GM12865 (cell line): ENCODE measurements around the gene TNIP1.

ENCODE experiments used
- DNase-seq: peaks from one replicate; pipeline ENCODE4 v3.0.0; 2010; ENCODE audit warnings: low read depth
- H3K4me3 ChIP-seq: 2 replicates; pipeline ENCODE4 v1.5.1; 2011; ENCODE audit warnings: mild to moderate bottlenecking, low read depth, low read length, control low read depth
- TF ChIP-seq, protein P1 (sequence below): IDR thresholded peaks from 2 replicates; pipeline ENCODE4 v1.5.1; 2011; ENCODE audit warnings: low read length, control low read depth, low read depth, inconsistent platforms; ENCODE audit not compliant: insufficient read depth; ENCODE audit errors: missing control alignments

TNIP1 gene

DNA sequence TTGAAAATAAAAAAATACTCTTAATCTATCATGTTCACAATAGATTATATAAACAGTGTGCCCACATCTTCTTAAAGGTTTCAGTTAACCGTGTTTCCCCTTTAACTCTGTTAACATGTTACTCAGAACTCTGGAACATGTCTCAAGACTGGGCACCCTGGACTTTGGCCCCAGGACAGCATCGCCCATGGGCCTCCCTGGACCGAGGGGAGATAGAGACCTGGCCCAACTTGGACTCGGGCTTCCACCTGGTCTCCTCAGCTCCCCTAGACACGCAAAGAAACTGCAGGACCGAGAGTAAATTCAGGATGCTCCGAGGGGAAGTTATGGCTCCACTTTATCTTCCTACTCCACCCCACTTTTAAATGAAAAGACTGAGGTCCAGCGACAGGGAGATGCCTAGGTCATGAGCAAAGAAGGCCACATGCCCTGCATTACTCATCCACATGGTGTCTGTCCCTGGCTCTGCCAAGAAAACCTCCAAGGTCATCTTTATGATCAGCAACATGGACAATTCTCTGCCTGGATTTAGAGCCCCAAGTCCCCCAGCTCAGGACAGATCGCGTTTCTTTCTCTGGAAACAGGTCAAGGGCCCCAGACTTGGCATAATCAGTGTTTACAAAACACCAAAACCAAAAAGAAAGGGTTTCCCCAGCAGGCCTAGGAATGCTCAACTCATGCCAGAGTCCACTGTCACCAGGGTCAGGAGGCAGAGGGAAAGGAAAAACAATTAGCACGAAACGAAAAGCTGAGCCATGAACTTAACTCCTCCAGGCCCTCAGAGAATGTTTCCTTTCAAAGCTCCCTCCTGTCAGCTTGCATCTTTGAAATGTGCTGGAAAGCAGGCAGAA is 43.0 kb downstream of the TNIP1 start:
- TF ChIP-seq, protein P1, sequence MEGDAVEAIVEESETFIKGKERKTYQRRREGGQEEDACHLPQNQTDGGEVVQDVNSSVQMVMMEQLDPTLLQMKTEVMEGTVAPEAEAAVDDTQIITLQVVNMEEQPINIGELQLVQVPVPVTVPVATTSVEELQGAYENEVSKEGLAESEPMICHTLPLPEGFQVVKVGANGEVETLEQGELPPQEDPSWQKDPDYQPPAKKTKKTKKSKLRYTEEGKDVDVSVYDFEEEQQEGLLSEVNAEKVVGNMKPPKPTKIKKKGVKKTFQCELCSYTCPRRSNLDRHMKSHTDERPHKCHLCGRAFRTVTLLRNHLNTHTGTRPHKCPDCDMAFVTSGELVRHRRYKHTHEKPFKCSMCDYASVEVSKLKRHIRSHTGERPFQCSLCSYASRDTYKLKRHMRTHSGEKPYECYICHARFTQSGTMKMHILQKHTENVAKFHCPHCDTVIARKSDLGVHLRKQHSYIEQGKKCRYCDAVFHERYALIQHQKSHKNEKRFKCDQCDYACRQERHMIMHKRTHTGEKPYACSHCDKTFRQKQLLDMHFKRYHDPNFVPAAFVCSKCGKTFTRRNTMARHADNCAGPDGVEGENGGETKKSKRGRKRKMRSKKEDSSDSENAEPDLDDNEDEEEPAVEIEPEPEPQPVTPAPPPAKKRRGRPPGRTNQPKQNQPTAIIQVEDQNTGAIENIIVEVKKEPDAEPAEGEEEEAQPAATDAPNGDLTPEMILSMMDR = no peak
- no peak for DNase-seq
- no peak overlapping the region for H3K4me3 ChIP-seq

DNA sequence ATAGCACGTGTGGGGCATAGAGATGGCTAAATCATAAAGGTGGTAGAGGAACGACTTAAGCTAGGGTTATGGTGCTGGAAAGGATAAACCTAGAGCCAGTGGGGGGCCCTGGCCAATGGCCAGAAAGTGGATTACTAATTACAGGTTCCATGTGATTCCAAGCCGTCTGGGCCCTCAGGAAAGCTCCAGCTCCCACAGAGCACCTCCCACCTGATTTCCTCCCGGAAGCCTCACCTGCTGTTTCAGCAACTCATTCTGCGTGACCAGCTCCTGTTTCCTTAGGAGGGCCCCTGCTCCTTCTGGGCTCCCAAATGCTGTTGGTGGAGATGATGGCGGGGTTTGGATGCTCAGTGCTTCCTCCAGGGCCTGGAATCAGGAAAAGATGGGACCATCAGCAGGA is 44.3 kb downstream of the TNIP1 start:
- no peak for DNase-seq
- TF ChIP-seq, protein P1 = no peak
- H3K4me3 ChIP-seq = no peak overlapping the region

DNA sequence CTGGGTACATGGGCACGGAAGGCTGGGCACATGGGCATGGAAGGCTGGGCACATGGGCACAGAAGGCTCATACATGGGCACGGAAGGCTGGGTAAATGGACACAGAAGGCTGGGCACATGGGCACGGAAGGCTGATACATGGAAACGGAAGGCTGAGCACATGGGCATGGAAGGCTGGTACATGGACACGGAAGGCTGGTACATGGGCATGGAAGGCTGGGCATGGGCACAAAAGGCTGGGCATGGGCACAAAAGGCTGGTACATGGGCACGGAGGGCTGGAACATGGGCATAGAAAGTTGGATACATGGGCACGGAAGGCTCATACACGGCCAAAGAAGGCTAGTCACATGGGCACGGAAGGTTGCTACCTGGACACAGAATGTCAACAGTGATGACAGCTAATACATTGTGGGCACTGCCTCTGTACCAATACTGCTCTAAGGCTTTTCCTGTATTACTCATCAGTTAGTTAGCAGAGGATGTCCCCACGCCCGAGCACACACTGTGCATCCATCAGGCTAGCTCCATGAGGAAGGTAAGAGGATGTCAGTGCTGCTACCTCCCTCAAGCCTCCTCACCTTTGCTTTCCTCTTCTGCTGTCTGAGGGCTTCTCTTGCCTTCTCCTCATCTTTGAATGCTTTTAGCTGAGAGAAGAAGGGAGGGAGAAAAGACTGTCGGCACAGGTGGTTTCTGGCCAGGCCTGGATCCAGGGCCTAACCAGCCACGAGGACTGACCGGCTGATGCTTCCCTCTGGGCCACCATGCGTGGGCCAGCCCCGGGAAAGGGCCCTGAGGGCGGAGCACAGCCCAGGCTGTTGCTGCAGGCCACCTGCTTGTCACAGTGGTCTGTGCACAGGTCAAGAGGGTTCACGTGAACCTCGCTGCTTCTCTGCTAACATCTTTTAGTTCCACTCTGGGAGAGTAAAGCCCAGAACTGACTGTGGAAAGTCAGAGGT is 46.1 kb downstream of the TNIP1 start:
- DNase-seq = no peak
- TF ChIP-seq, protein P1 = no peak
- no peak overlapping the region for H3K4me3 ChIP-seq

DNA sequence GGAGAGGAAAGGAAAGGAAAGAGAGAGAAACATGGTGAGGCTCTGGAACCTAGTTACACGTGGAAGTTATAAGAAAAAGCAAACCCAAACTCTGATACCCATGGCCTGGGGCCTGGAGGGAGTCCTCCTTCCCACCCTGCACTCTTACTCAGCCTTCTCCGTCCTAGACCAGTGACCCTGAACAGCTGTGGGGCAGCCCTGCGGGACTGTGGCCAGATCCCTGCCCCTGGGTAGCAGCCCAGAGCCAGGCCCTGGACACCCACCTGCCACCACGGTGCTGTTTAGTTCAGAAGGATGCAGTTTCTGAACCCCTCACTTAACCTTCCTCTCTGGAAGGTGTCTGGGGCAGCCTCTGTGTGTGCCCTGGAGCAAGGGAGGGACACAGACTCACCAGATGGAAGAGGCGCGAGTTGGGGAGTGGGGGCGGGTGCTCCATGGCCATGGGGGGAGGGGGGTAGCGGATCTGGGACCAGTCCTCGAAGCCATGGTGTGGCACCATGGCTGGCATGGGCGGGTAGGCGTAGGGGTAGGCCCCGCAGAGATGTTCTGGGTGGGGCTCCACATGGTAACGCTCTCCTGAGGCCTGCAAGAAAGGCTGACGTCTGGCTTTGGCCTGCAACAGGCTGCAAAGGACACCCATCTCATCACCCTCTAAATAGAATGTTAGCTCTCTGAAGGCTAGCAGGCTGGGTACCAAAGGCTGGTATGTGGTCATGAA is 47.5 kb downstream of the TNIP1 start:
- TF ChIP-seq, protein P1 = no peak
- no peak overlapping the region for H3K4me3 ChIP-seq
- no peak for DNase-seq

DNA sequence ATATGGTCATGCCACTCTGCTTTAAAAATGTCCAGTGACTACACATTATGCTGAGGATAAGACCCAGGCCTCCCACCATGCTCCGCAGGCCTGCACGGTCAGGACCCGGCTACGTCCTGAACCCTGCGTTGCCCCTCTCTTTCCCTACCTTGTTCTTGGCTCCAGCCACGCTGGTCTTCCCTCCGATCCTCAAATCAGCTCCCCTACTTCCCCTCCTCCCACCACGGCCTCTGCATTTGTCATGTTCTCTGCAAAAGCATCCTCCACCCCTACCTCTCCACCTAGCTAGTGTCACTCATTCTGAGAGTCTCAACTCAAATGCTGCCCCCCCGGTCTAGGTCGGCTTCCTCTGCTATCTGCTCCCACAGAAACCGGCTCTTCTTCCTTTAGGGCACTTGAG is 49.3 kb downstream of the TNIP1 start:
- TF ChIP-seq, protein P1 = no peak
- no peak for DNase-seq
- no peak overlapping the region for H3K4me3 ChIP-seq

DNA sequence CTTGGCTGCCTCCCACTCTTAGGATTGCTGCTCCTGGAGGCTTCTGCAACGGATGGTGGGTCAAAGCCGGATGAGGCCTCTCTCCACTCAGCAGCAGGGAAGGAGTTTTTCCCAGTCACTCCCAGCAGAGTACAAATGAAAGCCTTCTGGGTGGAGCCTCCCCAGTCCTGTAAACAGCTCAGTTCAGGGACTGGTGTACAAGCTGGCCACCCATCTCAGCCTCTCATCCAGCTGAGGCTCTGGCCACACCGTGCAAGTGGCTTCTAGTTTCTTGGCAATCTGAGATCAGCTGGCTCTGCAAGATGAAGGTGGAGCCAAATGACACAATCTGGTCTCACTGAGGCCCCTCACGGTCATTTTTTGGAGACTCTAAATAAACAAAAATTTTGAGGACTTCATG is 50.5 kb downstream of the TNIP1 start:
- DNase-seq = no peak
- TF ChIP-seq, protein P1 = no peak
- no peak overlapping the region for H3K4me3 ChIP-seq
